Vagina (tissue), 2 donors: ENCODE data around the gene RHOU.

Source experiments
- POLR2A ChIP-seq, 2 donors: fragments of 450-650 bp; IDR thresholded peaks; one replicate each; pipeline ENCODE4 v1.6.1; 2017; ENCODE audit warnings: antibody characterized with exemption in 2 of 2, mild to moderate bottlenecking in 2 of 2, moderate library complexity in 2 of 2
- TF ChIP-seq, protein P1 (sequence below), 3 experiments: fragments of 450-650 bp in 2 of 3; fragments of 200-600 bp in 1 of 3; sonication (generic) in 1 of 3; IDR thresholded peaks; one replicate each; pipeline ENCODE4 v1.5.1; 2017 to 2019; ENCODE audit warnings: antibody characterized with exemption in 3 of 3, mild to moderate bottlenecking in 2 of 3, moderate library complexity in 2 of 3

DNA sequence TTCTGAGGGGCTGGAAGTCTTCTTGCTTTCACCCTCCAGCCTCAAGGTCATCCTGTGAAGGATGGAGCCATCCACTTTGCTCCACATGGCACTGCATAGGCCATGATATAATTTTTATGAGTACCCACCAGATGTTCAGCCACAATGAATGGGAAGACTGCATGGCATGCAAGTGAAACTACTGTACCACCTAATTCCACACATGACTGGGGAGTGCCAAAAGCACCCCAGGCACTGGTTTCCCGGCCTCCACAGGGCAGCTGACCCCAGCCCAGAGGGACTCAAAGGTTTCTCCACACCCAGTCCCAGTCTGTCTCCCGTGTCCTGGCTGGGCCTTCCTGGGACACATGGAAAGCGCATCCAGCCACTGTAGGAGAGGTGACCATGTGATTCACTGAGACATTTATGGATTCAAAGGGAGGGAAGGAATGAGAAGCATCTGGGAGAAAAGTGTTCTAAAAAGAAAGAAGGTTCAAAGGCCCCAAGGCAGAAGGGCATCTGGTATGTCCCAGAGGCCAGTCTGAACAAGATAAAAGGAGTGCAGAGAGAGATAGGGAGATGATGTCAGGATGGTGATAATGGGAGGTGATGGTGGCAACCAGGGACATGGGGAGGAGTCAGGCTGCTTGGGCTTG, 12.1 kb downstream of the RHOU start:
- no peak for TF ChIP-seq POLR2A (IDR thresholded peaks at IDR 0.05)
- TF ChIP-seq, protein P1, sequence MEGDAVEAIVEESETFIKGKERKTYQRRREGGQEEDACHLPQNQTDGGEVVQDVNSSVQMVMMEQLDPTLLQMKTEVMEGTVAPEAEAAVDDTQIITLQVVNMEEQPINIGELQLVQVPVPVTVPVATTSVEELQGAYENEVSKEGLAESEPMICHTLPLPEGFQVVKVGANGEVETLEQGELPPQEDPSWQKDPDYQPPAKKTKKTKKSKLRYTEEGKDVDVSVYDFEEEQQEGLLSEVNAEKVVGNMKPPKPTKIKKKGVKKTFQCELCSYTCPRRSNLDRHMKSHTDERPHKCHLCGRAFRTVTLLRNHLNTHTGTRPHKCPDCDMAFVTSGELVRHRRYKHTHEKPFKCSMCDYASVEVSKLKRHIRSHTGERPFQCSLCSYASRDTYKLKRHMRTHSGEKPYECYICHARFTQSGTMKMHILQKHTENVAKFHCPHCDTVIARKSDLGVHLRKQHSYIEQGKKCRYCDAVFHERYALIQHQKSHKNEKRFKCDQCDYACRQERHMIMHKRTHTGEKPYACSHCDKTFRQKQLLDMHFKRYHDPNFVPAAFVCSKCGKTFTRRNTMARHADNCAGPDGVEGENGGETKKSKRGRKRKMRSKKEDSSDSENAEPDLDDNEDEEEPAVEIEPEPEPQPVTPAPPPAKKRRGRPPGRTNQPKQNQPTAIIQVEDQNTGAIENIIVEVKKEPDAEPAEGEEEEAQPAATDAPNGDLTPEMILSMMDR (IDR thresholded peaks at IDR 0.05), result no peak
